GM19035 (cell line): ENCODE data around the gene CCP110.

Source experiments
- ATAC-seq: cut with Tn5 transposase; IDR thresholded peaks from one replicate; pipeline ENCODE4 v1.9.1; 2021; ENCODE audit not compliant: unreplicated experiment

The CCP110 gene

GRCh38 chr16:19599968-19600716 is 76.4 kb downstream of the CCP110 start:
- no peak for ATAC-seq

GRCh38 chr16:19601083-19601976 is 77.6 kb downstream of the CCP110 start:
- no peak for ATAC-seq
